Subcutaneous adipose tissue (tissue), 4 donors: ENCODE data around the gene DNAJC15. TPM values are rescaled to one million over a fixed set of nuclear protein-coding genes. Genes with fewer than 3 reads are reported as not detected.

Experiments
- CTCF ChIP-seq: fragments of 450-650 bp; IDR thresholded peaks from one replicate; pipeline ENCODE4 v1.5.1; 2016; ENCODE audit warnings: low read depth, mild to moderate bottlenecking, control low read depth, antibody characterized with exemption, moderate library complexity
- total RNA-seq, 4 donors: library from RNA; depleted of rRNA; stranded (reverse); fragments of >200 nt; gene quantifications; one replicate each; pipeline ENCODE4 v1.1.0, GENCODE V29; 2016

Gene DNAJC15
- total RNA-seq, 4 donors from 2014 or later: 4.3 to 16.0 (median 10.3) TPM

- TF ChIP-seq CTCF: no peak
Measured at GRCh38 chr13:43158516-43158915, 135.1 kb downstream of the DNAJC15 start.

GRCh38 chr13:43159026-43159461 is 135.7 kb downstream of the DNAJC15 start:
- no peak for TF ChIP-seq CTCF

Other genes with a start within 250 kb of the DNAJC15 start
- not detected for gene FAM216B, start 242.0 kb upstream of the DNAJC15 start, total RNA-seq
- gene EPSTI1, start 31.3 kb upstream of the DNAJC15 start, total RNA-seq: 10 to 100 TPM in 2 of 4 donors, 1 to 10 TPM in 2; 4.4 to 18.5 (median 12.0) TPM